Thyroid gland (tissue), 4 donors: ENCODE results near the gene MYLK4. TPM values are rescaled to one million over a fixed set of nuclear protein-coding genes. Genes with fewer than 3 reads are reported as not detected.

ENCODE experiments used
- DNase-seq, 2 donors: peaks; one replicate each; pipeline ENCODE4 v3.0.0-alpha.2; 2019
- H3K27ac ChIP-seq, 3 donors: fragments of 200-600 bp; sonication (generic); 1 replicate in 2 of 3; 2 replicates in 1 of 3; pipeline ENCODE4 v1.5.1; 2016 to 2019; ENCODE audit warnings: mild to moderate bottlenecking in 1 of 3, moderate library complexity in 1 of 3
- H3K27me3 ChIP-seq: fragments of 200-600 bp; sonication (generic); one replicate; pipeline ENCODE4 v1.5.1; 2019
- H3K36me3 ChIP-seq, 2 donors: fragments of 200-600 bp; sonication (generic); one replicate each; pipeline ENCODE4 v1.5.1; 2016 to 2019
- H3K4me1 ChIP-seq, 2 donors: fragments of 200-600 bp; sonication (generic); one replicate each; pipeline ENCODE4 v1.5.1; 2017 to 2019
- H3K4me3 ChIP-seq, 3 donors: fragments of 200-600 bp; sonication (generic); replicated peaks in 1 of 3; 1 replicate in 2 of 3; 2 replicates in 1 of 3; pipeline ENCODE4 v1.5.1; 2016; ENCODE audit warnings: mild to moderate bottlenecking in 1 of 3
- H3K9me3 ChIP-seq: fragments of 200-600 bp; sonication (generic); one replicate; pipeline ENCODE4 v1.5.1; 2017
- CTCF ChIP-seq, 6 experiments: fragments of 200-600 bp in 3 of 6; fragments of 450-650 bp in 3 of 6; sonication (generic) in 3 of 6; IDR thresholded peaks; one replicate each; pipeline ENCODE4 v1.5.1; 2016 to 2019; ENCODE audit warnings: antibody characterized with exemption in 6 of 6, mild to moderate bottlenecking in 2 of 6, inconsistent platforms in 1 of 6, moderate library complexity in 1 of 6
- POLR2A ChIP-seq, 2 donors: fragments of 450-650 bp; IDR thresholded peaks; one replicate each; pipeline ENCODE4 v1.6.1; 2017; ENCODE audit warnings: antibody characterized with exemption in 2 of 2, mild to moderate bottlenecking in 2 of 2, moderate library complexity in 1 of 2
- WGBS, 2 donors: methylation state at CpG; one replicate each; pipeline ENCODE4 v1.1.5; 2017; 5-methylcytosine and 5-hydroxymethylcytosine counted together
- intact Hi-C: fragments of 100-400 bp; cut with DNase I; formaldehyde crosslinking; loops from one replicate; pipeline ENCODE4 v1.15.1; 2023
- total RNA-seq, 4 donors: library from RNA; depleted of rRNA; stranded (reverse); fragments of >200 nt; gene quantifications; one replicate each; pipeline ENCODE4 v1.2.3, GENCODE V29; 2016

Gene MYLK4
- total RNA-seq, 4 donors from 2014 or later, result 0.94 to 1.8 (median 1.1) TPM

GRCh38 chr6:2781685-2782355, 31.1 kb upstream of the MYLK4 start:
- DNase-seq, result no peak
- TF ChIP-seq CTCF (IDR thresholded peaks at IDR 0.05) (no peak), POLR2A (IDR thresholded peaks at IDR 0.05) (no peak)
- no peak overlapping the region for H3K4me3 ChIP-seq
- peaks cover 3 to 5% of the 10 kb centered on the region in 2 donors for H3K36me3 ChIP-seq
- no peak overlapping the region for H3K27ac ChIP-seq
- intact Hi-C loops, result no loop called here
- H3K4me1 ChIP-seq, result peaks cover 23 to 54% of the 10 kb centered on the region in 2 donors
- H3K27me3 ChIP-seq, result no peaks in the 10 kb centered on the region
- H3K9me3 ChIP-seq, result no peaks in the 10 kb centered on the region
- WGBS, 2 donors, result 93 to 96% methylated on average over 7 of the region's 7 CpGs

GRCh38 chr6:2780102-2780737, 29.5 kb upstream of the MYLK4 start:
- Histone ChIP-seq H3K4me3 (no peak overlapping the region), H3K27me3 (no peaks in the 10 kb centered on the region), H3K4me1 (peaks cover 23 to 54% of the 10 kb centered on the region in 2 donors), H3K27ac (peak overlapping the region; percentile 54 to 88 (median 73)), H3K36me3 (peaks cover 3 to 5% of the 10 kb centered on the region in 2 donors), H3K9me3 (no peaks in the 10 kb centered on the region)
- intact Hi-C loops, result no loop called here
- 33% methylated on average over 9 of the region's 9 CpGs for WGBS, 2 donors
- peak; percentile 71 to 77 for DNase-seq
- TF ChIP-seq CTCF (IDR thresholded peaks at IDR 0.05) (no peak), POLR2A (IDR thresholded peaks at IDR 0.05) (peak in 1 of 2 donors; percentile 43)

- no peaks in the 10 kb centered on the region for H3K27me3 ChIP-seq
- TF ChIP-seq CTCF (IDR thresholded peaks at IDR 0.05), result no peak
- no peak for TF ChIP-seq POLR2A (IDR thresholded peaks at IDR 0.05)
- no peak for DNase-seq
- H3K4me1 ChIP-seq, result peaks cover 17 to 39% of the 10 kb centered on the region in 2 donors
- 93 to 94% methylated on average over 3 of the region's 3 CpGs for WGBS, 2 donors
- H3K4me3 ChIP-seq, result no peak overlapping the region
- H3K9me3 ChIP-seq, result no peaks in the 10 kb centered on the region
- intact Hi-C loops, result no loop called here
- H3K36me3 ChIP-seq, result peaks cover 0 to 3% of the 10 kb centered on the region in 2 donors
- H3K27ac ChIP-seq, result no peak overlapping the region
Measured at GRCh38 chr6:2777249-2777648, 26.5 kb upstream of the MYLK4 start.

- H3K36me3 ChIP-seq, result peaks cover 0 to 3% of the 10 kb centered on the region in 2 donors
- no peaks in the 10 kb centered on the region for H3K9me3 ChIP-seq
- TF ChIP-seq POLR2A (IDR thresholded peaks at IDR 0.05) (no peak), CTCF (IDR thresholded peaks at IDR 0.05) (no peak)
- DNase-seq, result no peak
- intact Hi-C loops, result no loop called here
- 76 to 94% methylated on average over 1 of the region's 1 CpG for WGBS, 2 donors
- peaks cover 13 to 35% of the 10 kb centered on the region in 2 donors for H3K4me1 ChIP-seq
- H3K4me3 ChIP-seq, result no peak overlapping the region
- no peaks in the 10 kb centered on the region for H3K27me3 ChIP-seq
- H3K27ac ChIP-seq, result no peak overlapping the region
Measured at GRCh38 chr6:2775003-2775402, 24.3 kb upstream of the MYLK4 start.

GRCh38 chr6:2773449-2773848, 22.7 kb upstream of the MYLK4 start:
- no peak for TF ChIP-seq POLR2A (IDR thresholded peaks at IDR 0.05)
- TF ChIP-seq CTCF (IDR thresholded peaks at IDR 0.05), result no peak
- WGBS, 2 donors, result 66 to 94% methylated on average over 3 of the region's 3 CpGs
- H3K4me1 ChIP-seq, result peaks cover 26 to 42% of the 10 kb centered on the region in 2 donors
- no peaks in the 10 kb centered on the region for H3K36me3 ChIP-seq
- H3K27me3 ChIP-seq, result no peaks in the 10 kb centered on the region
- no peaks in the 10 kb centered on the region for H3K9me3 ChIP-seq
- no peak overlapping the region for H3K4me3 ChIP-seq
- H3K27ac ChIP-seq, result no peak overlapping the region
- DNase-seq, result no peak
- intact Hi-C loops, result no loop called here
